Fibroblast of the aortic adventitia (primary cell): ENCODE results near the gene MLX. TPM values are rescaled to one million over a fixed set of nuclear protein-coding genes. Genes with fewer than 3 reads are reported as not detected.

Source experiments
- DNase-seq: peaks from one replicate; pipeline ENCODE4 v3.0.0-alpha.2; 2010; ENCODE audit warnings: low read depth
- H3K4me3 ChIP-seq: 2 replicates; pipeline ENCODE4 v1.5.1; 2011; ENCODE audit warnings: low read depth, mild to moderate bottlenecking, control low read depth, low read length, moderate library complexity
- total RNA-seq: library from RNA; depleted of rRNA; stranded (reverse); fragments of >200 nt; gene quantifications from 2 replicates; pipeline ENCODE4 v1.2.3, GENCODE V29; 2012; ENCODE audit warnings: low replicate concordance
- TF ChIP-seq, protein P1 (sequence below): IDR thresholded peaks from 2 replicates; pipeline ENCODE4 v1.5.1; 2011; ENCODE audit warnings: mild to moderate bottlenecking, low read length, control low read depth, inconsistent platforms; ENCODE audit not compliant: insufficient read depth

MLX gene
- total RNA-seq, 1 donor = 41.8 TPM

DNA sequence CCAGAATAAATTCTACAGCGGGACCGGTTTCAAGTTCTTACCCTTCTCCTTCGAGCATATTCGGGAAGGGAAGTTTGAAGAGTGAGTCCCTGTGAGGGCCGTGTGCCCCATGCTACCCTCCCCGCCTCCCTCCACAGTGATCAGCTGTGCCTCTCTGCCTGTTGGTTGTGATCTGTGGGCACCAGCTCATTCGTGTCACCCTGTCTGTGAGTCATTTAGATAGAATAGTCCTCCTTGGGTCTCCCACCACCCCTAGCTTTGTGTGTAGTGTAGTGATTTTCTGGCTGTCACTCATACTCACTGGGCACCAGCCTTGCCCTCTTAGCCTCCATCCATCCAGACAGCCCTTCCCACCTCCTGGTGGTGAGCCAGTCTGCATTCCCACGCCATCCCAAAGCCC lies 45.9 kb upstream of the MLX start:
- TF ChIP-seq, protein P1, sequence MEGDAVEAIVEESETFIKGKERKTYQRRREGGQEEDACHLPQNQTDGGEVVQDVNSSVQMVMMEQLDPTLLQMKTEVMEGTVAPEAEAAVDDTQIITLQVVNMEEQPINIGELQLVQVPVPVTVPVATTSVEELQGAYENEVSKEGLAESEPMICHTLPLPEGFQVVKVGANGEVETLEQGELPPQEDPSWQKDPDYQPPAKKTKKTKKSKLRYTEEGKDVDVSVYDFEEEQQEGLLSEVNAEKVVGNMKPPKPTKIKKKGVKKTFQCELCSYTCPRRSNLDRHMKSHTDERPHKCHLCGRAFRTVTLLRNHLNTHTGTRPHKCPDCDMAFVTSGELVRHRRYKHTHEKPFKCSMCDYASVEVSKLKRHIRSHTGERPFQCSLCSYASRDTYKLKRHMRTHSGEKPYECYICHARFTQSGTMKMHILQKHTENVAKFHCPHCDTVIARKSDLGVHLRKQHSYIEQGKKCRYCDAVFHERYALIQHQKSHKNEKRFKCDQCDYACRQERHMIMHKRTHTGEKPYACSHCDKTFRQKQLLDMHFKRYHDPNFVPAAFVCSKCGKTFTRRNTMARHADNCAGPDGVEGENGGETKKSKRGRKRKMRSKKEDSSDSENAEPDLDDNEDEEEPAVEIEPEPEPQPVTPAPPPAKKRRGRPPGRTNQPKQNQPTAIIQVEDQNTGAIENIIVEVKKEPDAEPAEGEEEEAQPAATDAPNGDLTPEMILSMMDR = no peak
- no peak for DNase-seq
- no peak overlapping the region for H3K4me3 ChIP-seq

DNA sequence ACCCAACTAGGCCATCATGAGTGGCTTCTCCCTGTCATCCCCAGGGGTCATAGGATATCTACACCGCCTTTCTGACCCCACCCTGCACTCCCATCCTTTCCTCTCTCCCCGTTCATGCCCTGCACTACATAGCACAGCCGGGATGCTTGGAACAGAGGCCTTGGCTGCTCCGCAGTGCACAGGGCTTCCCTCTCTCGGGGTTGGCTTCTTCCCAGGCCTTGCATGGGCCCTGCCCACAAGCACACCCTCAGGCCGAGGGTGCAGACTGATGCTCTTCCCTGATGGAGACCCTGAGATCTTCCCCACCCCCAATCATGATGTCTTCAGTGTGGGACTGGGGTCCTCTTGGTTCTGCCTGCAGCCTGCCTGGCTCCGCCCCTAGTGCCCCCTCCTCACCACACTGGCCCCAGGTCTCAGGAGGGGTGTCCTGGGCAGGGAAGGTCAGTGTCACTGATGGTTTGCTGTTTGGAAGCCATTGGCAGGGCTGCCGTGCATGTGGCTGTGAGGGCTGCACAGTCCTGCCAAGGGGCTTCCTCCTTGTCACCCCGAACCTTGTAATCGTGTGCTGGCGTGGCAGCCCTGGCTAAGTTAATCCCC lies 45.1 kb upstream of the MLX start:
- H3K4me3 ChIP-seq = no peak overlapping the region
- DNase-seq = peak; percentile 69

DNA sequence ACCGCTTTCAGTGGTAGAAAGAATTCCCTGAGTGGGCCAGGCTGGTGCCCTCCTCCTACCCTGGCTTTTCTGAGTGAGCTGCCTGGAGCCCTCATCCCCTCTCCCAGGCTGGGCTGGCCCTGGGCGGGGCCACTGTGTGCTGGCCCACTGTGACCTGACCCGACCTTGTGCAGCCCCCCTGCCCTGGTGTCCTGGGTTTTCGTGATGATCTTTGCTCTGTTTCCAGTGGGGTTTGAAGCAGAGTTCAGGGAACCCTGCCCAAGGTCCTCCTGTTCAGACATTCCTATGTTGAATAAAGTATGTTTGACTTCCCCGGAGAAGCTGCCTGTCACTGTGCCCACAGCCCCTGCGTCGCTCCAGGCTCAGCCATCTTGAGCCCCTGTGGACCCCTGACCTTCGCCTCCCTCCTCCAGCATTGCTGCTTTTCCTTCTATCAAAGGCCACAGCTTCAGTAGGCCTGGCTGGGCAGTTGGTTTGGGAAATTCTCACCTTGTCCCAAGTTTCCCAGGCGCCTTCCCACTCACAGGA lies 44.6 kb upstream of the MLX start:
- no peak overlapping the region for H3K4me3 ChIP-seq
- DNase-seq = no peak
- TF ChIP-seq, protein P1 = no peak

More for the DNA sequence above, 45.1 kb upstream of the MLX start:
- TF ChIP-seq, protein P1 = no peak

DNA sequence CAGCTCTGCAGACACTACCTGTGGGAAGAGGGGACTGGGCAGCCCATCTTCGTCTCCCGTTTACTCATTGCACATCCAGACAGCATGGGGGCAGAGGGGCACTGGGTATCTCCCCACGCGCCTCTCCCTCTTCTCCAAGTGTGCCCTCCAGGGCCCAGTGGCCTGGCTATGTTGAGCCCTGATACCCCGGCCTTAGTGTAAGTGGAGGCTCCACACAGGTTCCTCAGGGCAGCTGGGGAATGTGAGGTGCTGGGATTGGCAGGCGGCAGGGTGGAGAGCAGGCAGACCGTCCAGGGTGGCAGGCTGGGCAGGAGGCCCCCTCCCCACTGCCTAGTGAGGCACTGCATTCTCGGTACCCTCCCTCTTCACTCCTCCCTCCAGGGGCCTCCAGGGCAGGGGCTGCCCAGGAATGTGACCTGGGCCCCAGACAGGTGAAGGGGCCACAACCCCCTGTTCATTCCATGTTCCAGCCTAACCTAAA lies 44.1 kb upstream of the MLX start:
- H3K4me3 ChIP-seq = no peak overlapping the region
- no peak for DNase-seq
- TF ChIP-seq, protein P1 = no peak

DNA sequence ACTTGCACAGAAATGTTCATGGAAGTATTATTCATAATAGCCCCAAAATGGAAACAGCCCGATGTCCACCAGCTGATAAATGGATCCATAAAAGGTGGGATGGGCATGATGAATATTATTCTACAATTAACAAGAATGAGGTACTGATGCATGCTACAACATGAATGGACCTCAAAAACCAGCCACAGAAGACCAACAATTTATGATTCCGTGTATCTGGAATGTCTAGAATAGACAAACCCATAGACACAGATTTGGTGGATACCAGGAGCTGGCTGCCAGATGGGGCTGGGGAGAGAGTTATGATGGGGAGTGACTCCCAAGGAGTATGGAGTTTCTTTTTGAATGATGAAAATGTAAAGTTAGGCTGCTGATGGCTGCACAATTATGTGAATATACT lies 41.7 kb upstream of the MLX start:
- TF ChIP-seq, protein P1 = no peak
- H3K4me3 ChIP-seq = no peak overlapping the region
- DNase-seq = peak; percentile 66

DNA sequence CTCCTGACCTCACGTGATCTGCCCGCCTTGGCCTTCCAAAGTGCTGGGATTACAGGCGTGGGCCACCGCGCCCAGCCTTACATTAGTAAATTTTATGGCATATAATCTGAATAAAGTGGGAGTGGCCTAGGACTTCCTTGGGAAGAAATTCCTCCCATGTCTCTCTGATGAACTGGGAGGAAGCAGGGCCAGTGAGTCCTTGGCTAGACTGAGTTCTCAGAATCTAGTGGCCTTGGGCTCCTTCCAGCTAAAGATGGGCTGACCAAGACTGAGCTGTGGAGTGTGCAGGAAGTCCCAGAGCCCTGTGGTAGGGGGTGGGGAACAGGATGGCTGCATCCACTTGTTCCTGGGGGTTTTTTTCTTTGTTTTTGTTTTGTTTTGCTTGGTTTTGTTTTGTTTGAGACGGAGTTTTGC lies 40.9 kb upstream of the MLX start:
- DNase-seq = peak; percentile 45
- no peak overlapping the region for H3K4me3 ChIP-seq
- TF ChIP-seq, protein P1 = no peak
